ENCODE results near the gene IL1RL1.
A peak's percentile ranks its signal among the peaks of the same experiment; 100 is the strongest.

IL1RL1 gene

DNA sequence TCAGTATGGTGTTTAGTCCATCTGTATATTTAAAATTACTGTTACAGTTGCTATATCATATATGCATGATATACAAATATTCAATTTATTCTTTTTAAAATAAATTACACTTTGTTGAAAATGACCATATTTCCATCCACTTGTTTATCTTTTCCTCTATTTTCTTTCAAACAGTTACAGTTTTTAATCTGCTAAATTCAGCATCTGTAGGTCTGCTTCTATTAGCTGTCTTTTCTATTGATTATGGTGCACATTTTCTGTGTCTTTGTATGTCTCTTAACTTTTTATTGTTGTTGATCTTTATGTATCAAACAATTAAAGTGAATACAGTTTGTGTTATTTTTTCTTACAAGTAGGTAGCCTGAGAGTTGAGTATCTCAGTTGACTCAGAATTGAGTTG lies 72.4 kb downstream of the IL1RL1 start:
- no peak for DNase-seq

DNA sequence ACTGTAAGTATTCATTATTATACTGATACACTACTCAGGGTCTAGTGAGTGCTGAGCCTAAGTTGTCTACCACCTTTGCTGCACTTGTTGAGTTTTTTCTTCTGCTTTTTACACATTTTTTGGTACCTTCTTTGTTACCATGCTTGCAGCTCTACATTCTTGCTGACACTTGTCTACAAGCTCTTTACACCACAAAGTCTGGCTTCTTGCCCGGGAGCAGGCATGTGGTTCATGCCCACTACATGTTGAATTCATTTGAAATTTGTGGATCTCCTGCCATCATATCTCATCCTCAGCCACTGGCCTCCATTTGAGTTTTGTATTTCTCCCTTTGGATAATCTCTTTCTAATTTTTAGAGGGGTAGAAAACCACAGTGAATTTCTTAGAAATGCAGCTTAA lies 74.2 kb downstream of the IL1RL1 start:
- no peak for DNase-seq

DNA sequence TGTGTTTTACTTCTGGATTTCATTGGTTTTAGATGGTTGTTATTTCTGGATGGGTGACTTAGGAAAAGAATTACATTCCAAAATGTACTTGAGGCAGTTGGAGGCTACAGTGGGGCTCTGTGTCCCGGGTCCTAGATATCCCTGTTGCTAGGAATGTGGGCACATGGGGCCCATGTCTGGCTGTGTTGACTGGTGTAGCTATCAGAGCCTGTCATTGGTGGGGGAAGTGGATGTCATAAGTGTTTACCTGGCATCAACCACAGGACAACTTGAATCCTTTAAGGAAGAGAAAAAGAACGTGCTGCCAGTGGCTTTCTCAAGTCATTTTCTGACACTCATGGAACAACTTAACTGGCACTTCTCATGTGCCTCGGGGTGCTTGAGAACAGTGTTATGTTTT lies 74.6 kb downstream of the IL1RL1 start:
- no peak for DNase-seq

DNA sequence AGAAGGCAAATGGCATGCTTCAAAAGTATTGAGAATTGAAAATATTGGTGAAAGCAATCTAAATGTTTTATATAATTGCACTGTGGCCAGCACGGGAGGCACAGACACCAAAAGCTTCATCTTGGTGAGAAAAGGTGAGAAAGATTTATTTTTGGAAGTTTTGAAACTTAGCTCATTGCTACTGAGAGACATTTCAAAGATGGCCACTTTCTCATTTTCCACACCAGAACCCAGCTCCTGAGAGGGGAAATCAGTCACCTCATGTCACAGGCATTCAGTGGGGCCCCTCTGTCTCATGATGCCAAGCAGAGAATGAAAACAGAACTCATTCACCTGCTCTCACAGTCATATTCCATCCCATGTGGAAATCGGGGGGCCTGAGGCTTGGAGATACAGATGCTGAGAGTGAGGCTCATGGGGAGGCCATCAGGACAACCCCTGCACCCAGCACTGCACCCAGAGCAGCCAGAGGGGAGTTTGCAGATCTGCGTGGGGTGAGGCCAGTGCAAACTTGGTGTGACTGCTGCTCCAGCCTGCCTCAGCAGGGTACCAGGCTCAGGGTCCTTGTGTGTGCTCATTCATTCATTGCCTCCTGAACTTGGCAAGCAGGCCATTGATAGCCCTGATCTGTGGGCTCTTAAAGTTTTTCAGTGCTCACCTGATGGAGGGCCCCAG lies 75.6 kb downstream of the IL1RL1 start:
- DNase-seq, result no peak

DNA sequence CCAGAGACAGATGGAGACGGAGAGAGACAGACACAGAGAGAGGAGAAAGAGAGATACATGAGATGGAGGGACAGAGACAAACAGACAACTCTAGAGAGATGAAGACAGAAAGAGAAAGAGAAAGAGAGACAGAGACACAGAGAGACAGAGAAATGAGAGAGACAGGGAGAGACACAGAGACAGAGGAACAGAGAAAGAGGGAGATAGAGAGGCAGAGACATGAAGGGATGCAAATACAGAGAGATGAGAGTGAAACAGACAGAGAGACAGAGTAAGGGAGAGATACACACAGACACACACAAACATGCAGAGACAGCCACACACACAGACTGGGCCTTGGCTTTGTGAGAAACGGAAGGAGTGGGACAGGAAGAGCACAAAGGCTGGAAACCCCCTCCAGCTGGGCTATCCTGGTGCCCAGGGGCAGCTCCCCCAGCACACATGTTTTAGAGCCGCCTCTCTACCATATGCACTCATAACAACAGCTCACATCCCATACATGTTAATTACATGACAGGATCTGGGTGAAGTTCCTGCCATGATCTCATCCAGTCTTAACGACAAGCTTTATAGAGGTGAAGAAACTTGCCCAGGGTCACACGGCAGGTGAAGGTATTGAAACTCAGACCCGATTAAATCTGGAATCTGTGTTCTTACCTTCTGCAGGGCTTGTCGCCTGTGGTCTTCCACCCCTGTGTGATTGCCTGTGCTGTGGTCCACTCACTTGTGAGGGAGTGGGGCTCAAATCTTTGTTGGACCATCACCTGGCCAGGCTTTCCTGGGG lies 76.6 kb downstream of the IL1RL1 start:
- no peak for DNase-seq

DNA sequence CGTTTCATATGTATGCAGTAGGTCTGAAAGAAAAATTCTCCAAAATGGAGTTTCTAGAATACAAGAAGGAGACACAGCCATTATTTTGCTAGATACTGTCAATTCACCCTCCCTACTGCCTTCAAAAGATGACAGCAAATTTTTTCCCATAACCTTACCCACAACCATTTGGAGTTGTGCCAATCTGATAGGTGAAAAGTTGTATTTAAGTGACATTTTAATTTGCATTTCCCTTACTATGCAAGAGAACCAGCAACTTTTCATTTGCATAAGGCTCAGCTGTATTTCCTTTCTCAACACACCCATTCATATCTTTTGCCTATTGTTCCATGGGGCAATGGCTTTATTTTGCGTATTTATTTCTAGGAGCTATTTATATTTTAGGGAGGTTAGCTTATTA lies 80.2 kb downstream of the IL1RL1 start:
- peak; percentile 9 for DNase-seq

DNA sequence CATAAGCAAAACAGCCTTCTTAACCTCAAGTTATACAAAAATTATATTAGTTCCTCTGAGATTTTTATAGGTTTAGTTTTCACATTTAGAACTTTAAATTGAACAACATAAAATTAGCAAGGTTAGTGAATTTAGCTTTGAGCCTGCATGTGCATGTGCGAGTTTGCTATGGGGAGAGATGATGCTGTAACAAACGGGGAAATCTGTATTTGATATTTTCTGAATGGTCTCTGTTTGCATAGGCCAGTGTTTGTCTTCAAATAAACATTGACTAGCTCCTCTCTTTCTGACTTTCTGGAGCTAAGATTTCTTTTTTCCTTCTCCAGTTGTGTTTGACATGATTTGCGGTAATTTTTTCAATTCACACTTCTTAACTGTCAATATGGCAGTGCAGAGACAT lies 80.7 kb downstream of the IL1RL1 start:
- no peak for DNase-seq

DNA sequence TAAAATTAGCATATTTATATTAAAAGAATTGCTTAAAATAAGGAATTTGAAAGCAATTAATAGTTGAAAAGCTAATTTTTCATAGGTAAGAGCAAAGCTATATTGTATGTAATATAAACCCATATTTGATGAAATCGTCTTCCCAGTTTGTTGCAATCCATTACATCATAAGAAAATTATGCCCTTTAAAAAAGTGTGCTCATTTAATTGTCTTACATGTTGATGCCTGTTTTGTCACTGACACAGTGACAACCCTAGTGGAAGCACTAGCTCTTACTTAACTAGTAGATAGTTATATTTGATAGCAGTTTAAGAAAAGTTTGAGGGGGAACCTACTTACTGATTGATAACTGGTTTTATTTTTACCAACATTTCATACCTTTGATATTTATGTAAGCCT lies 81.6 kb downstream of the IL1RL1 start:
- DNase-seq, result no peak

DNA sequence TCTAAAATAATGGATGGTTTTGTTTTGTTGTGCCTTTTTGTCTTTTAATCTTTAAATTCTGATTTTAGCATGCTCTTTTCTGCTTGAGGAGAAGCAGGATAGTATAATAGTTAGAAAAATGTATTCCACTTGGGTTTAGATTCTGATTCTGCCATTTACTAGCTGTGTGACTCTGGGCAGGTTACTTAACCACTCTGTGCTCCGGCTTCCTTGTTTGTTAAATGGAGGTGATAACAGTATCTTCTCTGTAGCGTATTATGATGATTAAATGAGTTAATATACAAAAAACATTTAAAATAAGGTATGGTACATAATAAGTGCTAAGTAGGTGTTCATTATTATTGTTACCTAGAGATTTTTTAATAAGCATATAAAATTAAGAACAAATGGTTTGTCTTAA lies 84.6 kb downstream of the IL1RL1 start:
- DNase-seq, result no peak

DNA sequence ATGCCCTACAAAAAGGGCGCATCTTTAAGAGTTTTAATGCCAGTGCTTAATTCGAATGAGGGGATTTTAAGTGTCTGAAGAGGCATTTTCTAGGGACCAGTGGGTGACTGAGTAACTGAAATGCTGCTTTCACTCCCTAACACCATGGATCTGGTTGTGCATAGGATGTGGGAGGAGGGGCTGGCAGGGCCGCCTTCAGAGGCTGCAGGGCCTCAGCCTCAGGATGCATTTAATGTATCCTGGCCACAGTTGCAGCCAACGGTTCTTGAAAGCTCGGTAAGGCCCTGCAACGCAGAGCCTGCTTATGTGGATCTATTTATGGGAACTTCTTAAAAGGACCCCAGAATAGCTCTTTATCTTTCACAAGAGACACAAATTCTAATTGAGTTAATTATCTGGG lies 85.8 kb downstream of the IL1RL1 start:
- no peak for DNase-seq

DNA sequence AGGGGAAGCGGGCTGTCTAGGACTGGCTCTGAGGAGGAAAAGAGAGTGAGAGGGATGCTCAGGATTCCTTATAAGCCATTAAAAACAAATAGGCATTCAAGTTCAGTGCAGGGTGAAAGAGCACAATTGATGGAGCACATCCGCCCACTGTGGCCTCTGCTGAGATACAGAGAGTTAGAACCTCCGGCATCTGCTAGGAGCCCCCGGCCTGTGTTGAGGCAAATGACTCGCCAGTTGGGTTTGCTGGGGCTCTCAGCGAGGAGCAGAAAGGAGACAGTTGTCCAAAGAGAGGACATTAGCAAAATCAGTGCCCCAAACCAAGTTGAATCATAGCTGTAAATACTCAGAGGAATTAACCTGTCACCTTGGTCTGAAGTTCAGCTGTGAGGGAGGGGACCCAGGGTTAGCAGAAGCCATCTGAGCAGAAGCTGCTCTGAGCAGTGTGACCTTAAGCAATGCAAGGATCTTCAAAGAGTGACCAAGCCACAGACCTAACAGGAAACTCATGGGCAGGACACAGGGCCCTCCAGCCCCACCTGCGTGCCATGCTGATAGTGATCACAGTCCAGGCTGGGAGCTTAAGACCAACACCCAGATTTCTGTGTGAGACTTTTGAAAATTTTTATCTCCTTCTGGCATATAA lies 88.3 kb downstream of the IL1RL1 start:
- no peak for DNase-seq

DNA sequence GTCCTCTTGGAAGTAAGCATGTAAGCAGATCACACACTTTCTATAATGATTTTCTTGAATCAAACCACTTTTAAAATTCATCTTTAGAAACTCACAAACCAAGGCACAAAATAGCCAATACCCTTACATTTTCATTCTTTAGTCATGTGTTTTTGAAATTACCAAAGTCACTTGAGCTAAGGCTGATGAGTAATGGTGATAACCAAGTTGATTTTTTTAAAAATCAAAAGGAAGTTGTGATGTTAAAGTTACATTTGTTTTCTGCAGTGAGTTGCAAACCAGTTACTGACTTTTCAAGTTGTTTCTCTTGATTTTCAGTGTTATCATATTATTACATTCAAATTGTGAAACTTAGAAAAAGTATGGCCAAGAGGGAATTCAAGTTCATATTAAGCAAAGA lies 90.1 kb downstream of the IL1RL1 start:
- no peak for DNase-seq

All from activated CD4-positive, alpha-beta T cell treated with anti-CD3 and anti-CD28 coated beads, Interleukin-2, Interleukin-6, amounts not matched to agents 100 ng/mL and 50 ng/mL, durations not matched to agents 16 hours and 8 hours (primary cell).